OCI-LY1 (cell line): ENCODE measurements around the gene GPR68.

Experiments used
- H2AFZ ChIP-seq: fragments of 200-600 bp; sonication (generic), shearing (Covaris generic); 2 replicates; pipeline ENCODE4 v1.6.0; 2014; ENCODE audit warnings: antibody characterized with exemption, mild to moderate bottlenecking, low read length
- H3F3A ChIP-seq: fragments of 200-600 bp; sonication (generic), shearing (Covaris generic); 2 replicates; pipeline ENCODE4 v1.6.0; 2014; ENCODE audit warnings: mild to moderate bottlenecking, antibody characterized with exemption, low read length, moderate library complexity; ENCODE audit not compliant: insufficient read depth
- H3K27ac ChIP-seq: fragments of 200-600 bp; sonication (generic); 2 replicates; pipeline ENCODE4 v1.5.1; 2014; ENCODE audit warnings: low read length, mixed run types, mild to moderate bottlenecking, low read depth; ENCODE audit not compliant: poor library complexity, severe bottlenecking
- H3K27me3 ChIP-seq: fragments of 200-600 bp; sonication (generic); 2 replicates; pipeline ENCODE4 v1.6.0; 2014; ENCODE audit warnings: antibody characterized with exemption, mild to moderate bottlenecking, low read length, moderate library complexity; ENCODE audit not compliant: insufficient read depth
- H3K36me3 ChIP-seq: fragments of 200-600 bp; sonication (generic); 2 replicates; pipeline ENCODE4 v1.6.1; 2014; ENCODE audit warnings: mild to moderate bottlenecking, antibody characterized with exemption, low read length, moderate library complexity, mixed read lengths; ENCODE audit not compliant: insufficient read depth
- H3K4me1 ChIP-seq: fragments of 200-600 bp; sonication (generic); 2 replicates; pipeline ENCODE4 v1.5.1; 2014; ENCODE audit warnings: mild to moderate bottlenecking, low read length, moderate library complexity; ENCODE audit not compliant: insufficient read depth, severe bottlenecking
- H3K4me2 ChIP-seq: fragments of 200-600 bp; sonication (generic), shearing (Covaris generic); 2 replicates; pipeline ENCODE4 v1.6.1; 2014; ENCODE audit warnings: low read length
- H3K4me3 ChIP-seq: fragments of 200-600 bp; sonication (generic); 2 replicates; pipeline ENCODE4 v1.5.1; 2014; ENCODE audit warnings: low read length, low read depth, mild to moderate bottlenecking, mixed read lengths; ENCODE audit not compliant: poor library complexity, severe bottlenecking
- H3K79me2 ChIP-seq: fragments of 200-600 bp; shearing (Covaris generic); 2 replicates; pipeline ENCODE4 v1.6.1; 2016; ENCODE audit warnings: mixed run types, low read length, mixed read lengths; ENCODE audit not compliant: insufficient read depth
- H3K9ac ChIP-seq: fragments of 200-600 bp; sonication (generic), shearing (Covaris generic); 2 replicates; pipeline ENCODE4 v1.6.1; 2014; ENCODE audit warnings: mild to moderate bottlenecking, low read length, mixed read lengths
- H3K9me2 ChIP-seq: fragments of 200-600 bp; sonication (generic), shearing (Covaris generic); 2 replicates; pipeline ENCODE4 v1.6.1; 2014; ENCODE audit warnings: low read depth, mild to moderate bottlenecking, low read length, mixed read lengths
- H3K9me3 ChIP-seq: fragments of 200-600 bp; shearing (Covaris generic); 2 replicates; pipeline ENCODE4 v1.6.1; 2014; ENCODE audit warnings: low read length, mixed read lengths
- H4K20me1 ChIP-seq: fragments of 200-600 bp; sonication (generic), shearing (Covaris generic); 2 replicates; pipeline ENCODE4 v1.6.0; 2016; ENCODE audit warnings: mild to moderate bottlenecking, low read length; ENCODE audit not compliant: insufficient read depth
- EZH2 ChIP-seq: fragments of 200-600 bp; sonication (generic), shearing (Covaris generic); IDR thresholded peaks from 2 replicates; pipeline ENCODE4 v1.8.0; 2017; ENCODE audit warnings: borderline replicate concordance, mixed run types, mild to moderate bottlenecking, antibody characterized with exemption, low read length, moderate library complexity, mixed read lengths
- TF ChIP-seq, protein P1 (sequence below): fragments of 200-600 bp; sonication (generic), shearing (Covaris generic); IDR thresholded peaks from 2 replicates; pipeline ENCODE4 v1.5.1; 2017; ENCODE audit warnings: mild to moderate bottlenecking, antibody characterized with exemption, low read length, moderate library complexity, mixed read lengths

Gene GPR68

DNA sequence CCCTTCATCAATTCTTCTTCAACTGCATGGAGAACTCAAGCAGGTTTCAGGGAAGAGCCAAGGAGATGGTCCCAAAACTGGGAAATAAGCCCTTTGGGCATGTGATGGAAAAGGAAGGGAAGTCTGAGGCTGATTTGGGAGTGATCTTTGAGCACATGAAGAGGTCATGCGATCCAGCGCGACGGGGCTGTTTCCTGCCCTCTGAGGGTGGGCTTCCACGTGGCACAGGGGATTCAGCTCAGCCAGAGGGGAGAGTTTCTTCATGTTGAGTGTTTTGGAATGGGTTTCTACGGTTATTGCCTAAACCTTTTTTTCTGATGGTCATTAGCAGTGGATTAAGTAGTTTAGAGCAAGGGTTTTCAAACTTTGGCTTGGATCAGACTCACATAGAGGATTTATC, 30.2 kb downstream of the GPR68 start:
- Histone ChIP-seq H3K27me3 (no peaks in the 10 kb centered on the region), H3F3A (no peaks in the 10 kb centered on the region), H3K4me2 (no peak overlapping the region), H3K79me2 (no peaks in the 10 kb centered on the region), H2AFZ (no peak overlapping the region), H4K20me1 (no peaks in the 10 kb centered on the region), H3K9ac (no peak overlapping the region), H3K9me3 (no peaks in the 10 kb centered on the region), H3K9me2 (no peaks in the 10 kb centered on the region), H3K4me1 (no peaks in the 10 kb centered on the region), H3K4me3 (no peak overlapping the region), H3K27ac (no peak overlapping the region), H3K36me3 (peaks cover 43% of the 10 kb centered on the region)
- TF ChIP-seq, protein P1, sequence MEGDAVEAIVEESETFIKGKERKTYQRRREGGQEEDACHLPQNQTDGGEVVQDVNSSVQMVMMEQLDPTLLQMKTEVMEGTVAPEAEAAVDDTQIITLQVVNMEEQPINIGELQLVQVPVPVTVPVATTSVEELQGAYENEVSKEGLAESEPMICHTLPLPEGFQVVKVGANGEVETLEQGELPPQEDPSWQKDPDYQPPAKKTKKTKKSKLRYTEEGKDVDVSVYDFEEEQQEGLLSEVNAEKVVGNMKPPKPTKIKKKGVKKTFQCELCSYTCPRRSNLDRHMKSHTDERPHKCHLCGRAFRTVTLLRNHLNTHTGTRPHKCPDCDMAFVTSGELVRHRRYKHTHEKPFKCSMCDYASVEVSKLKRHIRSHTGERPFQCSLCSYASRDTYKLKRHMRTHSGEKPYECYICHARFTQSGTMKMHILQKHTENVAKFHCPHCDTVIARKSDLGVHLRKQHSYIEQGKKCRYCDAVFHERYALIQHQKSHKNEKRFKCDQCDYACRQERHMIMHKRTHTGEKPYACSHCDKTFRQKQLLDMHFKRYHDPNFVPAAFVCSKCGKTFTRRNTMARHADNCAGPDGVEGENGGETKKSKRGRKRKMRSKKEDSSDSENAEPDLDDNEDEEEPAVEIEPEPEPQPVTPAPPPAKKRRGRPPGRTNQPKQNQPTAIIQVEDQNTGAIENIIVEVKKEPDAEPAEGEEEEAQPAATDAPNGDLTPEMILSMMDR: no peak
- TF ChIP-seq EZH2: no peak

DNA sequence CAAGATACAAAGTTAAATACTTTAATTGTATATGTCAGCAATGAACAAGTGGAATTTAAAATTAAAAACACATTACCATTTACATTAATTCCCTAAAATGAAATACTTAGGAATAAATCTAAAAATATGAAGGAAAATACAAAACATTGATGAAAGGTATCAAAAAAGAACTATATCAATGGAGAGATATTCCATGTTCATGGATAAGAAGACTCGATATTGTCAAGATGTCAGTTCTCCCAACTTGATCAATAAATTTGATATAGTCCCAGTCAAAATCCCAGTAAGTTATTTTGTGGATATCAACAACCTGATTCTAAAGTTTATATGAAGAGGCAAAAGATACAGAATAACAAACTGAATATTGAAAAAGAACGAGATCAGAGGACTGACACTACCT, 33.5 kb downstream of the GPR68 start:
- Histone ChIP-seq H2AFZ (no peak overlapping the region), H3K4me3 (no peak overlapping the region), H3K9me3 (no peaks in the 10 kb centered on the region), H3K9ac (no peak overlapping the region), H3K9me2 (no peaks in the 10 kb centered on the region), H4K20me1 (no peaks in the 10 kb centered on the region), H3K27ac (no peak overlapping the region), H3K4me1 (no peaks in the 10 kb centered on the region), H3K79me2 (no peaks in the 10 kb centered on the region), H3K36me3 (peaks cover 62% of the 10 kb centered on the region), H3F3A (no peaks in the 10 kb centered on the region), H3K4me2 (no peak overlapping the region), H3K27me3 (no peaks in the 10 kb centered on the region)
- no peak for TF ChIP-seq EZH2
- TF ChIP-seq, protein P1: no peak

DNA sequence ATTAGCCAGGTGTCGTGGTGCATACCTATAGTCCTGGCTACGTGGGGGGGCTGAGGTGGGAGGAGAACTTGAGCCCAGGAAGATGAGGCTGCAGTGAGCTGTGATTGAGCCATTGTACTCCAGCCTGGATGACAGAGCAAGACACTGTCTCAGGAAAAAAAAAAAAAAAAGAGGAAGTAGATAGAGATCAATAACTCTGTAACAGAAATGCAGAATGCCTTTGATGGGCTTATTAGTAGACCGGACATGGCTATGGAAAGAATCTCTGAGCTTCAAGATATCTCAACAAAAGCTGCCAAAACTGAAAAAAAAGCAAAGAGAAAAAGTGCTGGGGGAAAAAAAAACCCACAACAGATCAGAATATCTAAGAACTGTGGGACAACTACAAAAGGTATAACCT, 37.5 kb downstream of the GPR68 start:
- Histone ChIP-seq H3K27me3 (no peaks in the 10 kb centered on the region), H3K79me2 (no peaks in the 10 kb centered on the region), H3K9me3 (no peaks in the 10 kb centered on the region), H3K36me3 (peaks cover 81% of the 10 kb centered on the region), H3K27ac (no peak overlapping the region), H3K9ac (no peak overlapping the region), H3K9me2 (no peaks in the 10 kb centered on the region), H3K4me3 (no peak overlapping the region), H4K20me1 (no peaks in the 10 kb centered on the region), H3K4me2 (no peak overlapping the region), H3F3A (no peaks in the 10 kb centered on the region), H2AFZ (no peak overlapping the region), H3K4me1 (no peaks in the 10 kb centered on the region)
- TF ChIP-seq, protein P1: no peak
- TF ChIP-seq EZH2: no peak
